Astrocyte of the spinal cord (primary cell): Measurements from ENCODE around the gene PLCD3.

Source experiments
- DNase-seq: peaks from one replicate; pipeline ENCODE4 v3.0.0; 2011; ENCODE audit warnings: low read depth, low spot score
- H3K4me3 ChIP-seq: 2 replicates; pipeline ENCODE4 v1.5.1; 2011; ENCODE audit warnings: low read depth, mild to moderate bottlenecking, low read length, moderate library complexity
- CTCF ChIP-seq: IDR thresholded peaks from 2 replicates; pipeline ENCODE4 v1.5.1; 2012; ENCODE audit warnings: low read depth, mild to moderate bottlenecking, low read length, inconsistent platforms
- in situ Hi-C: cut with HindIII; loops from 2 replicates; pipeline ENCODE4 v1.10.0; 2017; ENCODE audit warnings: low sequenced_read_pairs

Gene PLCD3

GRCh38 chr17:45135192-45135977 lies 3.1 kb upstream of the PLCD3 start, which contains the start of gene ACBD4:
Gene ACBD4 (plus strand): TSS chr17:45135687. CDS start chr17:45136145, 458 bp downstream.
- H3K4me3 ChIP-seq: peak within 1 kb of the TSS; percentile 58
- in situ Hi-C loops: no loop called here
- peak; percentile 97 for DNase-seq
- TF ChIP-seq CTCF: peak; percentile 100

- peak; percentile 74 for DNase-seq
- peak overlapping the region; percentile 87 for H3K4me3 ChIP-seq
- in situ Hi-C loops: no loop called here
- TF ChIP-seq CTCF: peak; percentile 89
Observed at GRCh38 chr17:45132572-45133463, 503 bp upstream of the PLCD3 start.

GRCh38 chr17:45131616-45132319 lies 547 bp downstream of the PLCD3 start:
- TF ChIP-seq CTCF: peak; percentile 85
- no peak for DNase-seq
- H3K4me3 ChIP-seq: peak overlapping the region; percentile 87
- in situ Hi-C loops: no loop called here

- DNase-seq: no peak
- in situ Hi-C loops: no loop called here
- H3K4me3 ChIP-seq: peak overlapping the region; percentile 87
- no peak for TF ChIP-seq CTCF
Observed at GRCh38 chr17:45130681-45131615, 1.4 kb downstream of the PLCD3 start.

GRCh38 chr17:45129940-45130680 lies 2.2 kb downstream of the PLCD3 start:
- no peak for TF ChIP-seq CTCF

More at GRCh38 chr17:45129940-45130680, 2.2 kb downstream of the PLCD3 start:
- DNase-seq: no peak
- H3K4me3 ChIP-seq: no peak overlapping the region
- in situ Hi-C loops: no loop called here
